ENCODE results near the gene FOS. TPM values are rescaled to one million over a fixed set of nuclear protein-coding genes. Genes with fewer than 3 reads are reported as not detected.

FOS gene
- total RNA-seq, 1 experiment from 2014 or later, result 7.9 TPM

DNA sequence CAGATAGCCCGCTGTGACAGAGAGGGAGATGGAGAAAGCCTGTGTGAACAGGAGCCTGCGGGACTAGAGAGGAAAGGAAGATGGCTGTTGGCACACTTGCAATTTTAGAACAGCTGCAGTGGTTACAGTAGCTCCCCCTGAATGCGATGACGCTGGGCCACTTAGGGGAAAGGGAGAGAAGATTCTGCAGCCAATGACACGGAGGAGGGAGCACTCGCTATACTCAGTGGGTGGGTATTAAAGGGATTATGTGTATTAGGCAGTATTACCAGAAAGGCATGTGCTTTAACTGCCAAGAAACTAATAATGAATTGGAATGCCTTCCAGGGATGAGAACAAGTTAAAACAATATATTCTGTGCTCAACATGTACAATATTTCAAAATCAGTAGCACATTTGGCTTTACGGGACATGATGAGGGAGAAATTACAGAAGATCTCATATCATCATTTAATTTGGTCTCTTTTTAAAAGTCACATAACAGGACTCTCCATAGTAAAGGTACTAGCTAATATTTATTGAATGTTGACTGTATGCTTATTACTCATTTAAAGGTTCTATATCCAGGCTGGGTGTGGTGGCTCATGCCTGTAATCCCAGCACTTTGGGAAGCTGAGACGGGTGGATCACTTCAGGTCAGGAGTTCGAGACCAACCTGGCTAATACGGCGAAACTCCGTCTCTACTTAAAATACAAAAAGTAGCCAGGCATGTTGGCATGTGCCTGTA lies 35.9 kb upstream of the FOS start:
- no peaks in the 10 kb centered on the region for H3K9me3 ChIP-seq (replicated peaks)
- no peak overlapping the region for H3K27ac ChIP-seq
- DNase-seq (ENCODE audit: low read depth in 1 of 2, low spot score in 2 of 2), result no peak
- no peaks in the 10 kb centered on the region for H3K27me3 ChIP-seq (replicated peaks)
- H3K4me1 ChIP-seq (replicated peaks), result no peaks in the 10 kb centered on the region; the same call in 1 of the 2 replicates
- H3K36me3 ChIP-seq, result no peaks in the 10 kb centered on the region
- no peak overlapping the region for H3K4me3 ChIP-seq

DNA sequence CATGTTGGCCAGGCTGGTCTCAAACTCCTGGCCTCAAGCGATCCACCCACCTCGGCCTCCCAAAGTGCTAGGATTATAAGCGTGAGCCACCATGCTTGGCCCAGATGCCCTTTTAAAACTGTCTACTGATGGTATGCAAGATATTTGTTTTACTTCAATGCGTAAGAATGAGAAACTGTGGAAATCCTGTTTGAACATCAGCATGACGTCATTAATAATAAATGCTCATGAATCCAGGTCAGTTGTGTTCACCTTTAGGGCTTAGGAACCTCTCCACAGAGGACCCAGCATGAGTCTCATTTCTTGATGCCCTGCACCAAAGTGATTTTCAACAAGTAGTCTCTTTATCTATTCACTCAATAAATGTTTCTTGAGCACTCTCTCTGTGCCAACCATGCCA lies 34.5 kb upstream of the FOS start:
- Histone ChIP-seq H3K4me1 (replicated peaks) (no peaks in the 10 kb centered on the region), H3K9me3 (replicated peaks) (no peaks in the 10 kb centered on the region), H3K27ac (no peak overlapping the region), H3K27me3 (replicated peaks) (no peaks in the 10 kb centered on the region), H3K4me3 (no peak overlapping the region), H3K36me3 (no peaks in the 10 kb centered on the region)
- DNase-seq (ENCODE audit: low read depth in 1 of 2, low spot score in 2 of 2), result no peak

GRCh38 chr14:75246546-75247285 lies 31.9 kb upstream of the FOS start:
- Histone ChIP-seq H3K27me3 (replicated peaks) (no peaks in the 10 kb centered on the region), H3K4me1 (replicated peaks) (no peaks in the 10 kb centered on the region), H3K36me3 (no peaks in the 10 kb centered on the region), H3K9me3 (replicated peaks) (no peaks in the 10 kb centered on the region), H3K27ac (no peak overlapping the region), H3K4me3 (no peak overlapping the region)
- no peak for DNase-seq (ENCODE audit: low read depth in 1 of 2, low spot score in 2 of 2)

DNA sequence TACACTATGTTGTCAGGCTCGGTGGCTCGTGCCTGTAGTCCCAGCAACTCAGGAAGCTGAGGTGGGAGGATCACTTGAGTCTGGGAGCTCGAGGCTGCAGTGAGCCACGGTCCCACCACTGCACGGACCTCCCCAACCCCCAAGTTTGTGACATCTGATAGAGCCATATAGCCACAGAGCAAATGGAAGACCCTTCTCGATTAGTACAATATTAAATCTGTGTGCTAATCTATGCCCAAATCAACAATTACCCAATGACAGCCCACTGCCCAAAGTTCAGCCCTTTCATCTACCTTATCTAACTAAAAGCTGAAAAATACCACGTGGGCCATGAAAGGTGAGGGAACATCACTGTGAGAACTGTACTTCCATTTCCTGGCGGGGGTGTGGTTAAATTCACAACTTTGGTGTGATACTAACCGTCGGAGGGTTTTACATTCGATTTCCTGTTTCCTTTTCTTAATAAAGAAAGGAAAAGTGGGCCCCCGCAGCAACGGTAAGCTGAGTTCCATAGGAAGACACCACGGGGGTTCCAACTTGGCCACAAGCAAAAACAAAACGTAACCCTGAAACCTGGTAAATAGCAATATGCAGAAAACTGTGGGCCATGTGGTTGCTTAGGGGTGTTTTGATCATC lies 31.2 kb upstream of the FOS start:
- no peaks in the 10 kb centered on the region for H3K9me3 ChIP-seq (replicated peaks)
- no peak overlapping the region for H3K27ac ChIP-seq
- no peaks in the 10 kb centered on the region for H3K27me3 ChIP-seq (replicated peaks)
- H3K36me3 ChIP-seq, result no peaks in the 10 kb centered on the region
- H3K4me3 ChIP-seq, result no peak overlapping the region
- DNase-seq (ENCODE audit: low read depth in 1 of 2, low spot score in 2 of 2), result no peak
- no peaks in the 10 kb centered on the region for H3K4me1 ChIP-seq (replicated peaks)

GRCh38 chr14:75247939-75248338 lies 30.7 kb upstream of the FOS start:
- H3K27me3 ChIP-seq (replicated peaks), result no peaks in the 10 kb centered on the region
- no peaks in the 10 kb centered on the region for H3K4me1 ChIP-seq (replicated peaks)
- DNase-seq (ENCODE audit: low read depth in 1 of 2, low spot score in 2 of 2), result no peak
- no peak overlapping the region for H3K27ac ChIP-seq
- H3K9me3 ChIP-seq (replicated peaks), result no peaks in the 10 kb centered on the region
- H3K4me3 ChIP-seq, result no peak overlapping the region
- H3K36me3 ChIP-seq, result no peaks in the 10 kb centered on the region

DNA sequence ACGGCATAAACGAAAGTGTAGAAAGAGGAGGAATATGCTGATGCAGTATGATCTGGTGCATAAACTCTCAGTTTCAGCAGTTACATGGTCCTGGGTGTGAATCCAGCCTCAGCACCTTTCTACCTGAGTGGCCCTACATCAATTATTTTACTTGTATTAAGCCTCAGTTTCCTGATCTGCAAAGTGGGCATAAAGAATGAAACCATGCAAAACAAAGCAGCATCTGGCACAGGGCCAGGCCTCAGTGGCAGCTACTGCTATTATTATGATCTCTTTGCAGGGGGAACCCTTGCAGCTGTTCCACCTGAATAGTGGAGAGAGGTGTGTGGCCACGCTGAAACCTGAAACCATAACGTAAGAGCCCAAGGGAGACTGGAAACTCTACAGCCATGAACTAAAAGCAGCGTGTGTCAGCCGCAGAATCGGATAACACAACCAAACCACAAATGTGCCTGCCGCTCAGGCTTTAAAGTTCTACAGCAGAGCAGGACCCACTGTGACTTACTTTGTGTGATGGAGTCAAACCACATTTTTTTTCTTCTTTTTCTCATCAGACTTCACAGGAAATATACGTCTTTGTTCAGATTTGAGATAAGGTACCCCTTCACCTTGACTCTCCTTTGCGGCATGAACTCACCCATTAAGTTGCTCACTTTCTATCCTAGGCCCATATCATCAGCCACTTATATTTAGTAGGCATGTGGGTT lies 29.2 kb upstream of the FOS start:
- DNase-seq (ENCODE audit: low read depth in 1 of 2, low spot score in 2 of 2), result no peak
- Histone ChIP-seq H3K27me3 (replicated peaks) (no peaks in the 10 kb centered on the region), H3K27ac (no peak overlapping the region), H3K9me3 (replicated peaks) (no peaks in the 10 kb centered on the region), H3K36me3 (no peaks in the 10 kb centered on the region), H3K4me1 (replicated peaks) (no peaks in the 10 kb centered on the region), H3K4me3 (no peak overlapping the region)

DNA sequence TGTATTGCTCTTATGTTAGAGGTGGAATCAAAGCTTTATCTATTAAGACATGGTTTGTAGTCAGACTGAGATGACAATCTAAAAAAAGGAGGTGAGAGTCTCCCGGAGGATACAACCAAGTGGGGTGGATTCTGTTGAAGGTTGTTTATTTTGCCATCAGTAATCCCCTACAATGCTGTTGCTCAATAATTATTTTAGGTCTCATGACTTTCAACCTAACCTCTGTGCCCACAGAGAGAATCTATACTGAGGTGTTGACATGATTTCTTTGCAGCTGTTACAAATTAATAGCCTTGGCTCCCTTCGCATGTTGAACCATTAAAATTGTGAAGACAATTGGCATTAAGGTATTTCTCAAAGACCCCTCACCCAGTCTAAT lies 28.7 kb upstream of the FOS start:
- DNase-seq (ENCODE audit: low read depth in 1 of 2, low spot score in 2 of 2), result no peak
- H3K27me3 ChIP-seq (replicated peaks), result no peaks in the 10 kb centered on the region
- H3K9me3 ChIP-seq (replicated peaks), result no peaks in the 10 kb centered on the region
- H3K4me1 ChIP-seq (replicated peaks), result no peaks in the 10 kb centered on the region
- H3K36me3 ChIP-seq, result no peaks in the 10 kb centered on the region
- no peak overlapping the region for H3K4me3 ChIP-seq
- H3K27ac ChIP-seq, result no peak overlapping the region

DNA sequence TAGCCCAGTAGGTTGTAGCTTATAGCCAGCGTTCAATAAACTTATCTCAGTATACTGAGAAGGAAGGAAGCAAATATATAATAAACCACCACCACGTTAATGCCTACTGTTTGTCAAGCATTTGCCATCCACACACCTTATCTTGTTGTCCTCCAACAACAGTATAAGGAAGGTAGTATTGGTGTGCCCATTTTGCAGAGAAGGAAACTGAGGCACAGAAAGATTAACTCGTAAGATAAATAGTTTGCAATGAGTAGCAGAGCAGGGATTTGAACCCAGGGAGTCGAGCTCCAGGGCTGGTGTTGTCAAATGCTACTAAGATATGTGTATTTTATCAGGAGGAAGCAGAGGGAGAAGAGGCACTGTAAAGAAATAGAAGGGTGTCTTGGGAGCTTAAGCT lies 27.8 kb upstream of the FOS start:
- DNase-seq (ENCODE audit: low read depth in 1 of 2, low spot score in 2 of 2), result no peak
- Histone ChIP-seq H3K27ac (no peak overlapping the region), H3K4me3 (no peak overlapping the region), H3K27me3 (replicated peaks) (no peaks in the 10 kb centered on the region), H3K9me3 (replicated peaks) (no peaks in the 10 kb centered on the region), H3K36me3 (no peaks in the 10 kb centered on the region), H3K4me1 (replicated peaks) (no peaks in the 10 kb centered on the region)

- H3K27me3 ChIP-seq (replicated peaks), result no peaks in the 10 kb centered on the region
- H3K36me3 ChIP-seq, result no peaks in the 10 kb centered on the region
- no peak overlapping the region for H3K27ac ChIP-seq
- no peak for DNase-seq (ENCODE audit: low read depth in 1 of 2, low spot score in 2 of 2)
- no peaks in the 10 kb centered on the region for H3K4me1 ChIP-seq (replicated peaks)
- H3K9me3 ChIP-seq (replicated peaks), result no peaks in the 10 kb centered on the region
- H3K4me3 ChIP-seq, result no peak overlapping the region
Observed at GRCh38 chr14:75252254-75252837, 26.3 kb upstream of the FOS start.

- Histone ChIP-seq H3K27me3 (replicated peaks) (no peaks in the 10 kb centered on the region), H3K36me3 (no peaks in the 10 kb centered on the region), H3K4me1 (replicated peaks) (peaks cover 10% of the 10 kb centered on the region), H3K9me3 (replicated peaks) (no peaks in the 10 kb centered on the region), H3K4me3 (no peak overlapping the region), H3K27ac (no peak overlapping the region)
- DNase-seq (ENCODE audit: low read depth in 1 of 2, low spot score in 2 of 2), result no peak
Observed at GRCh38 chr14:75254381-75254822, 24.2 kb upstream of the FOS start.

GRCh38 chr14:75254901-75255584 lies 23.6 kb upstream of the FOS start:
- Histone ChIP-seq H3K4me3 (no peak overlapping the region), H3K27me3 (replicated peaks) (no peaks in the 10 kb centered on the region), H3K27ac (no peak overlapping the region), H3K9me3 (replicated peaks) (no peaks in the 10 kb centered on the region), H3K4me1 (replicated peaks) (peaks cover 16% of the 10 kb centered on the region), H3K36me3 (no peaks in the 10 kb centered on the region)
- DNase-seq (ENCODE audit: low read depth in 1 of 2, low spot score in 2 of 2), result no peak

GRCh38 chr14:75258079-75258802 lies 20.4 kb upstream of the FOS start:
- H3K9me3 ChIP-seq (replicated peaks), result no peaks in the 10 kb centered on the region
- peak overlapping the region; percentile 97 for H3K27ac ChIP-seq
- H3K4me3 ChIP-seq, result peak overlapping the region; percentile 40
- H3K27me3 ChIP-seq (replicated peaks), result no peaks in the 10 kb centered on the region
- DNase-seq (ENCODE audit: low read depth in 1 of 2, low spot score in 2 of 2), result no peak
- H3K4me1 ChIP-seq (replicated peaks), result peaks cover 16% of the 10 kb centered on the region
- no peaks in the 10 kb centered on the region for H3K36me3 ChIP-seq
